PC-3 (cell line): ENCODE results near the gene MYMK.

Experiments
- EZH2 ChIP-seq: fragments of 300-600 bp; sonication (generic); IDR thresholded peaks from one replicate; pipeline ENCODE4 v1.6.1; 2017; ENCODE audit warnings: antibody characterized with exemption, mild to moderate bottlenecking, low read length; ENCODE audit not compliant: unreplicated experiment
- EZH2phosphoT487 ChIP-seq: fragments of 300-600 bp; sonication (generic); IDR thresholded peaks from 2 replicates; pipeline ENCODE4 v1.6.1; 2018; ENCODE audit warnings: mild to moderate bottlenecking, antibody characterized with exemption, low read length, borderline replicate concordance
- TF ChIP-seq, protein P1 (sequence below): fragments of 300-600 bp; sonication (generic); conservative IDR thresholded peaks from 2 replicates; pipeline ENCODE4 v1.5.1; 2017; ENCODE audit warnings: antibody characterized with exemption, low read depth, mild to moderate bottlenecking, low read length

DNA sequence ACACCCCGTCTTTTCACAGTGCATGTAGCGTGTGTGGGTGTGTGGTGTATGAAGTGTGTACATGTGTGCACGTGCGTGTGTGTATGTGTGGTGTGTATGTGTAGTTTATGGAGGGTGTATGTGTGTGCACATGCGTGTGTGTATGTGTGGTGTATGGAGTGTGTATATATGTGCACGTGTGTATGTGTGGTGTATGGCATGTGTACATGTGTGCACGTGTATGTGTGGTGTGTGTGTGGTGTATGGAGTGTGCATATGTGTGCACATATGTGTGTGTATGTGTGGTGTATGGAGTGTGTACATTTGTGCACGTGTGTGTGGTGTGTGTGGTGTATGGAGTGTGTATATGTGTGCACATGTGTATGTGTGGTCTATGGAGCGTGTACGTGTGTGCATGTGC, 13.2 kb downstream of the MYMK start:
- TF ChIP-seq EZH2phosphoT487: no peak
- TF ChIP-seq, protein P1, sequence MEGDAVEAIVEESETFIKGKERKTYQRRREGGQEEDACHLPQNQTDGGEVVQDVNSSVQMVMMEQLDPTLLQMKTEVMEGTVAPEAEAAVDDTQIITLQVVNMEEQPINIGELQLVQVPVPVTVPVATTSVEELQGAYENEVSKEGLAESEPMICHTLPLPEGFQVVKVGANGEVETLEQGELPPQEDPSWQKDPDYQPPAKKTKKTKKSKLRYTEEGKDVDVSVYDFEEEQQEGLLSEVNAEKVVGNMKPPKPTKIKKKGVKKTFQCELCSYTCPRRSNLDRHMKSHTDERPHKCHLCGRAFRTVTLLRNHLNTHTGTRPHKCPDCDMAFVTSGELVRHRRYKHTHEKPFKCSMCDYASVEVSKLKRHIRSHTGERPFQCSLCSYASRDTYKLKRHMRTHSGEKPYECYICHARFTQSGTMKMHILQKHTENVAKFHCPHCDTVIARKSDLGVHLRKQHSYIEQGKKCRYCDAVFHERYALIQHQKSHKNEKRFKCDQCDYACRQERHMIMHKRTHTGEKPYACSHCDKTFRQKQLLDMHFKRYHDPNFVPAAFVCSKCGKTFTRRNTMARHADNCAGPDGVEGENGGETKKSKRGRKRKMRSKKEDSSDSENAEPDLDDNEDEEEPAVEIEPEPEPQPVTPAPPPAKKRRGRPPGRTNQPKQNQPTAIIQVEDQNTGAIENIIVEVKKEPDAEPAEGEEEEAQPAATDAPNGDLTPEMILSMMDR: no peak
- no peak for TF ChIP-seq EZH2
